ENCODE data around the gene ULK3.

Gene ULK3

DNA sequence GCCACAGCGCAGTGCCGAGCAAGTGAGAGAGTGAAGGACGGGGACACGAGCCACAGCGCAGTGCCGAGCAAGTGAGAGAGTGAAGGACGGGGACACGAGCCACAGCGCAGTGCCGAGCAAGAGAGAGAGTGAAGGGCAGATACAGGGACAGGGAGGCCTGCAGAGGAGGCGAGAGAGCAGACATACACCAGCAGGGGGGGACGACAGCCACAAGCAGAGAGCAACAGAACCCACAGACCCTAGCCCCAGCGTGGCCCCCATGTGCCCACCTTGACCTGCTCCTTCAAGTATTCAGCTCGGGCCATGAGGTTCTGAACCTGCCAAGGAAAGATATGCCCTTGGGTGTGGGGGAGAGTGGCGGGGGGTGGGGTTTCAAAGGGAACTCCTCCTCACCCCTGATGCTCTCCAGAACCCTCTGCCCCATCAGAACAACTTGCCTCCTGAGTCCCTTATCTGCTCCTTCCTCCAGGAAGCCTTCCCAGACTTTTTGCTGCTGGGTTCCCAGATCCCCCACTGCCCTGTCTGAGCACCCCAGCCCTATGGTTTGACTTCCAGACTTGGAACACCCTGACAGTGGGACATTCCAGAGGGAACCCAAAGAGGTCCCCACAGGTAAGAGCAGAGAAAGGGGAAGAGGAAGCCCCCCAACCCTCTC is 5.3 kb downstream of the ULK3 start:
- no peak overlapping the region for H3K27ac ChIP-seq
- in situ Hi-C loops (cut with HindIII; ENCODE audit: low pct_ligation_motif_present, low sequenced_read_pairs), result no loop called here
- H3K36me3 ChIP-seq (replicated peaks), result peaks cover 3% of the 10 kb centered on the region
- no peaks in the 10 kb centered on the region for H3K27me3 ChIP-seq (replicated peaks)
- no peak for DNase-seq
- TF ChIP-seq, protein P1, sequence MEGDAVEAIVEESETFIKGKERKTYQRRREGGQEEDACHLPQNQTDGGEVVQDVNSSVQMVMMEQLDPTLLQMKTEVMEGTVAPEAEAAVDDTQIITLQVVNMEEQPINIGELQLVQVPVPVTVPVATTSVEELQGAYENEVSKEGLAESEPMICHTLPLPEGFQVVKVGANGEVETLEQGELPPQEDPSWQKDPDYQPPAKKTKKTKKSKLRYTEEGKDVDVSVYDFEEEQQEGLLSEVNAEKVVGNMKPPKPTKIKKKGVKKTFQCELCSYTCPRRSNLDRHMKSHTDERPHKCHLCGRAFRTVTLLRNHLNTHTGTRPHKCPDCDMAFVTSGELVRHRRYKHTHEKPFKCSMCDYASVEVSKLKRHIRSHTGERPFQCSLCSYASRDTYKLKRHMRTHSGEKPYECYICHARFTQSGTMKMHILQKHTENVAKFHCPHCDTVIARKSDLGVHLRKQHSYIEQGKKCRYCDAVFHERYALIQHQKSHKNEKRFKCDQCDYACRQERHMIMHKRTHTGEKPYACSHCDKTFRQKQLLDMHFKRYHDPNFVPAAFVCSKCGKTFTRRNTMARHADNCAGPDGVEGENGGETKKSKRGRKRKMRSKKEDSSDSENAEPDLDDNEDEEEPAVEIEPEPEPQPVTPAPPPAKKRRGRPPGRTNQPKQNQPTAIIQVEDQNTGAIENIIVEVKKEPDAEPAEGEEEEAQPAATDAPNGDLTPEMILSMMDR (IDR thresholded peaks at IDR 0.05; ENCODE audit: low read depth, low read length, missing control alignments), result no peak
- no peak overlapping the region for H3K4me3 ChIP-seq (ENCODE audit: low read depth, low read length)

DNA sequence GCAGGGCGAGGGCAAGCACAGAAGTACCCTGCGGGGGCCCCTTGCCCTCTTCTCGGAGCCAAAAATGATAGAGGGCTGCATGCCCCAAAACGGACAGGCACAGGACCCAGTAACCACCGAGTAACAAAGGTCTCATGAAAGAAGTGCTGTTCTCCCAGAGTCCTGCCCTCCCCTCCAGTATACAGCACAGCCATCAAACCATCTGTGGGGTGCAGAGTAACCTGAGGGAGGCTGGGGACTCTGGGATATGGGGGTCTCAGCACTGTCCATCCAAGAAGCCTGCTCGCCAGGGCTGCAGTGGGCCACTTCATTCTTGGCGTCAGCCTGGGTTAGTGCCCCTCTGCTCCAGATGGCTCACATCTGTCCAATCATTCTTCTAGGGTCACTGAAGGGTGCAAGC is 6.1 kb downstream of the ULK3 start:
- no peak for DNase-seq
- Histone ChIP-seq H3K27ac (no peak overlapping the region), H3K36me3 (replicated peaks) (peaks cover 3% of the 10 kb centered on the region), H3K4me3 (ENCODE audit: low read depth, low read length) (no peak overlapping the region), H3K27me3 (replicated peaks) (no peaks in the 10 kb centered on the region)
- in situ Hi-C loops (cut with HindIII; ENCODE audit: low pct_ligation_motif_present, low sequenced_read_pairs), result no loop called here
- TF ChIP-seq, protein P1 (IDR thresholded peaks at IDR 0.05; ENCODE audit: low read depth, low read length, missing control alignments), result no peak

DNA sequence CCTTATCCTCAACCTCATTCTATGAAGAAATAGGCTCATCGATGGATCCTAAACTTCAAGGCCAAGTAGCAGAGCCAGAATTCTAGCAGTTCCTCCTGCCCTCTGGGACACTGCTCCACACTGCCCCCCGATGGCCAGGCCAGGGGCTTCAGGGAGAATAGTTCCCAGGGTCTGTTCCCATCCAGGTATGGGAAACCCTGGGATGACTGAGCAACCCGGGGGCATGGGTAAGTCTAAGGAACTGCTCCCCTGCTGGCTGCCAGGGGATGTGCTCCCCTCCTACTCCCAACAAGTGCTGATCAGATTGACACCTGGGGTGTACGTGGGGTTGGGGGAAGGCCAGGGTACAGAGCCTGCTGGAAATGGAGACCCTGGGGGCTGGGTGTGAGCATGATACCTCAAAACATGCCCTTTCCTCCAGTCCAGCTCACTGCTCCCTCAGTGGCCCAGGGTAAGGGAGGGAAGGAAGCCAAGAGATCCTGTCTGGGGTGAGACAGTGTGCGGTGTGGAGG is 7.6 kb downstream of the ULK3 start:
- Histone ChIP-seq H3K36me3 (replicated peaks) (peaks cover 2% of the 10 kb centered on the region), H3K27ac (no peak overlapping the region), H3K4me3 (ENCODE audit: low read depth, low read length) (no peak overlapping the region), H3K27me3 (replicated peaks) (no peaks in the 10 kb centered on the region)
- in situ Hi-C loops (cut with HindIII; ENCODE audit: low pct_ligation_motif_present, low sequenced_read_pairs), result no loop called here
- TF ChIP-seq, protein P1 (IDR thresholded peaks at IDR 0.05; ENCODE audit: low read depth, low read length, missing control alignments), result peak; percentile 94
- DNase-seq, result peak; percentile 26

DNA sequence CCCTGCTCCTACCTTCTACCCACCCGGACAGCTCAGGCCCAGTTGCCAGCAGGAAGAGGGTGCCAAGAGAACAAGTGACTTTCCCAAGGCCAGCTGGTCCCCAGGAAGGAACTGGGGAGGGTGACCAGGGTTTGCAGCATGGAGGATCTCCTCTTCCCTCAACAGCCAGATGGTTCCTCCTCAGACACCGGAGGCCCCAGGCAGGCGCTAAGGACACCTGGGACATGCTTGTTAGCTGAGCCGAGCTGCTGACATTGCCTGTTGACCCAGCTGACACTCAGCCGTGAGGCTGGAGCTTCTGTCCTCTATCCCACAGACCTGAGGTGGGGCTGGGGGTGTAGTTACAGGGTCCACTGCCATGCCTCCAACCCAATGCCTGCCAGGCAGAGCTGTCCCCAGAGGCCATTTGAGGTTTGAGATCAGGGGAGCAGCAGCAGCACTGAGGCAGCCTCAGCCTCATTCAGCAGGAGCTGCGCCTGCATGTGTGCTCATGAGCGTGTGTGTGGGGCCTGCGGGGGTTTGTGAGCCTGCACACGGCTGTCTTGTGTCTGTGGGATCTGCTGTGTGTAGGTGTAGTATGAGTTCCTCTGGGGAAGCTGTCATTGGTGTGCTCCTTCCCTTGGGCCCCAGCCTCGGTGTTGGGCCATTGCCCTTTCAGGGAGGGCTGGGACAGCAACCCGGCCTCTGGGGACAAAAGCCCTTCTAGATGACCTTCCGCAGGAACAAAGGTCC is 9.4 kb downstream of the ULK3 start:
- Histone ChIP-seq H3K27ac (no peak overlapping the region), H3K36me3 (replicated peaks) (peaks cover 2% of the 10 kb centered on the region), H3K4me3 (ENCODE audit: low read depth, low read length) (no peak overlapping the region), H3K27me3 (replicated peaks) (no peaks in the 10 kb centered on the region)
- in situ Hi-C loops (cut with HindIII; ENCODE audit: low pct_ligation_motif_present, low sequenced_read_pairs), result no loop called here
- no peak for DNase-seq
- TF ChIP-seq, protein P1 (IDR thresholded peaks at IDR 0.05; ENCODE audit: low read depth, low read length, missing control alignments), result no peak

DNA sequence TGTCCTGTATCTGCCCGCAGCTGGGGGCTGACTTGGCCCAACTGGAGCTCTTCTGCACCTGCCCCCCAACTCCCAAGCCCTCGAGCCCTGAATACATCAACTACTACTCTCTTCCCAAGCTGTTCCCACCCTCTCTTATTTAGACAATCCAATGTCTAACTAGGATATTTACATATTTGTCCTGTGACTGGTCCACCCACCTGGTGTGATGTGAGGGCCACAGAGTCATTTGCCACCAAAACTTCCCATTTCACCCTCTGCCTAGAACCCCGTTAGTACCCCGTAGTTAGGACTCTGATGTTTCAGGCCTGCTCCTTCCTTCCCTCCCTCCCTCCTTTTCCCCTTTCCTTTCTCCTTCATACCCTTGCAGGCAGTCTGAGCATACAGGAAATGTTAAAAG is 10.1 kb downstream of the ULK3 start:
- in situ Hi-C loops (cut with HindIII; ENCODE audit: low pct_ligation_motif_present, low sequenced_read_pairs), result no loop called here
- TF ChIP-seq, protein P1 (IDR thresholded peaks at IDR 0.05; ENCODE audit: low read depth, low read length, missing control alignments), result no peak
- Histone ChIP-seq H3K27me3 (replicated peaks) (peaks cover 4% of the 10 kb centered on the region), H3K27ac (no peak overlapping the region), H3K36me3 (replicated peaks) (peaks cover 2% of the 10 kb centered on the region), H3K4me3 (ENCODE audit: low read depth, low read length) (no peak overlapping the region)
- DNase-seq, result no peak

Data from brain microvascular endothelial cell (primary cell).